Ovary (tissue), 9 donors: ENCODE measurements around the gene NRCAM. TPM values are rescaled to one million over a fixed set of nuclear protein-coding genes. Genes with fewer than 3 reads are reported as not detected.

Source experiments
- DNase-seq, 5 donors: peaks; one replicate each; pipeline ENCODE4 v3.0.0-alpha.2; 2019 to 2020
- H3K27ac ChIP-seq, 2 donors: fragments of 200-600 bp; one replicate each; pipeline versions ENCODE4 v1.5.1 to v1.8.0; 2019 to 2022
- H3K27me3 ChIP-seq: fragments of 200-600 bp; one replicate; pipeline ENCODE4 v1.8.0; 2022
- H3K36me3 ChIP-seq: fragments of 200-600 bp; sonication (generic); one replicate; pipeline ENCODE4 v1.5.1; 2019
- H3K4me1 ChIP-seq: one replicate; pipeline ENCODE4 v1.8.1; 2013; ENCODE audit warnings: mild to moderate bottlenecking, moderate library complexity; ENCODE audit not compliant: insufficient read depth
- H3K4me3 ChIP-seq: fragments of 200-600 bp; sonication (generic); one replicate; pipeline ENCODE4 v1.5.1; 2017
- H3K9me3 ChIP-seq, 2 donors: fragments of 200-600 bp in 1 of 2; sonication (generic) in 1 of 2; one replicate each; pipeline versions ENCODE4 v1.5.1 to v1.8.1; 2013 to 2019; ENCODE audit warnings: mild to moderate bottlenecking in 1 of 2, moderate library complexity in 1 of 2
- CTCF ChIP-seq, 3 donors: fragments of 450-650 bp in 2 of 3; fragments of 200-600 bp in 1 of 3; IDR thresholded peaks; one replicate each; pipeline versions ENCODE4 v1.5.1 to v1.8.0; 2016 to 2022; ENCODE audit warnings: antibody characterized with exemption in 3 of 3, mild to moderate bottlenecking in 1 of 3
- EP300 ChIP-seq: sonication (generic); formaldehyde crosslinking; IDR thresholded peaks from one replicate; pipeline ENCODE4 v1.6.1; 2017; ENCODE audit warnings: antibody characterized with exemption
- POLR2A ChIP-seq: fragments of 450-650 bp; IDR thresholded peaks from one replicate; pipeline ENCODE4 v1.6.1; 2017; ENCODE audit warnings: antibody characterized with exemption, mild to moderate bottlenecking, moderate library complexity
- WGBS, 3 donors: extraction: QIAGEN DNeasy Blood & Tissue Kit in 1 of 3; methylation state at CpG; one replicate each; pipeline versions ENCODE4 v1.1.5 to v1.1.7; 2013 to 2017; 5-methylcytosine and 5-hydroxymethylcytosine counted together
- intact Hi-C, 4 donors: fragments of 100-400 bp; cut with DNase I; formaldehyde crosslinking; loops; one replicate each; pipeline versions ENCODE4 v1.11.0 to v1.15.1; 2022 to 2023
- polyA plus RNA-seq, 2 donors: library from polyadenylated mRNA; stranded (reverse); fragments of 200-250 nt in 1 of 2; fragments of 350-450 nt in 1 of 2; fragmentation: Illumina TruSeq in 1 of 2; extraction: RNeasy Lipid Tissue Mini Kit (QIAGEN cat#74804) in 1 of 2; gene quantifications; one replicate each; pipeline ENCODE4 v1.2.3, GENCODE V29; 2013 to 2014
- total RNA-seq, 7 donors: library from RNA; depleted of rRNA in 2 of 7; stranded (reverse); fragments of >200 nt in 2 of 7; fragmentation: NEBNext Ultra II Directional in 3 of 7; extraction: Animal tissue kit (Norgen Biotek cat#: 25700) in 3 of 7; gene quantifications; one replicate each; pipeline versions ENCODE4 v1.1.0 to v1.2.4, GENCODE V29; 2016 to 2023
- donor health status: DM: no; HTN: no; CAD: no; lungs with moderate emphysema.
- donor health status: DM: no; HTN: no; CAD: no.
- donor health status: Bipolar disorder and iron deficiency.
- donor health status: DM: yes; HTN: yes; CAD: no.
- donor health status: DM: no; HTN: no; CAD: no.
- donor health status: DM: yes; HTN: yes; CAD: no.

NRCAM gene
- total and polyA plus RNA-seq, 9 donors, result 0.61 to 14.8 (median 2.8) TPM

GRCh38 chr7:108188724-108189123 lies 267.5 kb downstream of the NRCAM start:
- Histone ChIP-seq H3K4me3 (no peak overlapping the region), H3K27me3 (no peaks in the 10 kb centered on the region), H3K9me3 (no peaks in the 10 kb centered on the region), H3K27ac (no peak overlapping the region), H3K4me1 (no peaks in the 10 kb centered on the region), H3K36me3 (no peaks in the 10 kb centered on the region)
- WGBS, 3 donors, result 93 to 94% (median 94%) methylated on average over 3 of the region's 3 CpGs
- DNase-seq, result no peak
- no peak for TF ChIP-seq POLR2A
- no peak for TF ChIP-seq EP300
- TF ChIP-seq CTCF (IDR thresholded peaks at IDR 0.05), result no peak
- intact Hi-C loops, result loop anchor here in 1 of 4 donors (10.0 kb wide), 1 partner anchor 306 kb away; no protein-coding TSS in a partner anchor

- H3K27me3 ChIP-seq, result no peaks in the 10 kb centered on the region
- WGBS, 3 donors, result 63 to 67% (median 66%) methylated on average over 8 of the region's 8 CpGs
- no peak overlapping the region for H3K4me3 ChIP-seq
- no peaks in the 10 kb centered on the region for H3K4me1 ChIP-seq
- no peaks in the 10 kb centered on the region for H3K36me3 ChIP-seq
- H3K9me3 ChIP-seq, result no peaks in the 10 kb centered on the region
- intact Hi-C loops, result loop anchor here in 1 of 4 donors (10.0 kb wide), 1 partner anchor 313 kb away; no protein-coding TSS in a partner anchor
- H3K27ac ChIP-seq, result no peak overlapping the region
- no peak for DNase-seq
- TF ChIP-seq EP300 (no peak), CTCF (IDR thresholded peaks at IDR 0.05) (peak; percentile 15 to 41 (median 22)), POLR2A (no peak)
Measured at GRCh38 chr7:108181073-108181985, 274.9 kb downstream of the NRCAM start.

GRCh38 chr7:108178398-108178797 lies 277.8 kb downstream of the NRCAM start:
- Histone ChIP-seq H3K36me3 (no peaks in the 10 kb centered on the region), H3K27ac (no peak overlapping the region), H3K27me3 (no peaks in the 10 kb centered on the region), H3K4me3 (no peak overlapping the region), H3K9me3 (no peaks in the 10 kb centered on the region), H3K4me1 (no peaks in the 10 kb centered on the region)
- intact Hi-C loops, result no loop called here
- 39 to 51% (median 39%) methylated on average over 3 of the region's 3 CpGs for WGBS, 3 donors
- DNase-seq, result no peak
- TF ChIP-seq POLR2A, result no peak

GRCh38 chr7:108171164-108171563 lies 285.1 kb downstream of the NRCAM start:
- WGBS, 3 donors, result 75 to 85% (median 80%) methylated on average over 8 of the region's 8 CpGs
- H3K4me1 ChIP-seq, result no peaks in the 10 kb centered on the region
- intact Hi-C loops, result no loop called here
- DNase-seq, result no peak
- H3K9me3 ChIP-seq, result no peaks in the 10 kb centered on the region
- H3K36me3 ChIP-seq, result no peaks in the 10 kb centered on the region
- TF ChIP-seq POLR2A (no peak), EP300 (no peak), CTCF (IDR thresholded peaks at IDR 0.05) (no peak)
- no peaks in the 10 kb centered on the region for H3K27me3 ChIP-seq
- no peak overlapping the region for H3K27ac ChIP-seq
- no peak overlapping the region for H3K4me3 ChIP-seq

GRCh38 chr7:108170251-108170650 lies 286.0 kb downstream of the NRCAM start:
- no peaks in the 10 kb centered on the region for H3K27me3 ChIP-seq
- intact Hi-C loops, result no loop called here
- no peaks in the 10 kb centered on the region for H3K36me3 ChIP-seq
- H3K4me1 ChIP-seq, result no peaks in the 10 kb centered on the region
- no peak overlapping the region for H3K4me3 ChIP-seq
- no peaks in the 10 kb centered on the region for H3K9me3 ChIP-seq
- DNase-seq, result no peak
- TF ChIP-seq POLR2A (no peak), EP300 (no peak), CTCF (IDR thresholded peaks at IDR 0.05) (no peak)
- 69 to 76% (median 69%) methylated on average over 5 of the region's 5 CpGs for WGBS, 3 donors
- H3K27ac ChIP-seq, result no peak overlapping the region
